SIG-M5 treated with dmso at 0.1 percent for 504 hours (cell line): ENCODE data around the gene MASP1.

ENCODE experiments used
- DNase-seq: peaks from one replicate; lab custom pipeline; 2025; ENCODE audit not compliant: unreplicated experiment; lab: John Stamatoyannopoulos, UW

MASP1 gene

DNA sequence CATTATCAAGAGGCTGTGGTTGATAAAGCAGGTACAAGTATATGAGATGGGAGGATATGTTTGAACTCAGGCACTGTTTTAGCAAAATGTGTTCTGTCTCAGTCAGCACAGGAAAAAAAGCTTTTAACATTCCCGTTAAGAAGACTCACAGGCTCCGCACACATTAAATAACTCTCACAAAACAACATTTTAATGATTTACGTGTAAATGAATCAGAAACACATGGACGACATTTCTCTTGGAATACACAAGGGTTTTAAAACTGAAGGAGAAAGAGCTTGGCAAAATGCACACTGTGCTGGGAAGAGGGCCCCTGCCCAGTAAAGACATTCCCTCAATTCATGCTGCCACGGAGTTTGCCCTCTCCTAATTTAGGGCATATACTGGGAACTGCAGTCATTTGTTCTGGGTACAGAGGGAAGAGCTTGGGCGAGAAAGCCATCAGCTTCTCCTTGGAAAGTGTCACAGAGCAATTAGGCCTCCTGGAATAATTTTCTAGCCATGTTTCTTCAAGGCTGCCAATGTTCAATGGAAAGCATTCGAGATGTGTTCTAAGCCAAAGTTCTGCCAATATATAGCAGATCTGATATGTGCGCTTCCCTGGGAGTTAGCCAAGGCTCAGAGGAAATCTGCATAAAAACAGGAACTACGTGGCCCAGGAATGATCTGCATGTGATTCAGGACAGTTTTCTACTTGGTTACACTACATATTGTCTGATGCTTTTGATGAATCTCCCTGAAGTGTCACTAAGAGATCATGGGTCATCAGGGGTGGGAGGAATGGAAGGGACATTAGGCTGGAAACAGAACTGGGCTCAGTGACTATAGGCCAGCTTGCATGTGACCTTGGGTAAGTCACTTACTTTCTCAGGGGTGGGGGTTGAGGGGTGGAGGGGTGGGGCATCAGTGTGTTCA is 2.2 kb upstream of the MASP1 start:
- DNase-seq: no peak

DNA sequence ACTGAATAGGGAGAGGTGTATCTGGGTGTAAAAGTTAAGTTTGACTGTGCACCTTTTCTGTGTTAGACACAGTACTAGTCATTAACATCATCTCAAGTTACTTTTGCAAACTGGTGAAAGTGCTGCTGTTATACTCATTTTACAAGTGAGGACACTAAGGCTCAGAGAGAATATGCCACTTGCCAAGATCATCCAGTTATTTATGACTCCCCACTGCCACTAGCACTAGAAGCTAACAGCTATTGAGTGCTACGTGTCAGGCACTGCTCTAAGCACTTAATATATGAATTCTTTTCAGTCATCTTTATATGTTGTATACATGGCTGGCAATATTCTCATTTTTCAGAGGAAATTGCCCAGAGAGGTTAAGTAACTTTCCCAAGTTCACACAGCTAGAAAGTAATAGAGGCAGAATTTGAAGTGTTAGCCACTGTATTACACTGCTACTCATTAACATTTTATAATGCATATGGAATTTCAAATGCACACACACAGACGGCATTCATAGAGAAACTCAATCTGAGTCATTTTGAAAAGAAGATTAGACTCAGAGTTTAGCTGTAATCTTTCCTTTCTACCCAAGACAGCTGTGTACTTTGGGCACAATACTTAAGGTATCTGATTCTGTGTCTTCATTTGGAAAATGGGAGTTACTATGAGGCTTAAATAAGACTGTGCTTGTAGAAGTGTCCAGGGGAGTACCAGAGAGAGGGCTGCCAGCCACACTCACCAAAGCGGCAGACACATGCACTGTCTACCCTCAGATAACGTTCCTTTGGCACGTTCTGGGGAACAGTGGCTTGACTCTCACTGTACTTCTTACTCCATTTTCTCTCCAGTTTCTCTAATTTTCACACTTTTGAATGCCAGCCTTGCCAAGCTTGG is 1.3 kb upstream of the MASP1 start:
- DNase-seq: no peak

DNA sequence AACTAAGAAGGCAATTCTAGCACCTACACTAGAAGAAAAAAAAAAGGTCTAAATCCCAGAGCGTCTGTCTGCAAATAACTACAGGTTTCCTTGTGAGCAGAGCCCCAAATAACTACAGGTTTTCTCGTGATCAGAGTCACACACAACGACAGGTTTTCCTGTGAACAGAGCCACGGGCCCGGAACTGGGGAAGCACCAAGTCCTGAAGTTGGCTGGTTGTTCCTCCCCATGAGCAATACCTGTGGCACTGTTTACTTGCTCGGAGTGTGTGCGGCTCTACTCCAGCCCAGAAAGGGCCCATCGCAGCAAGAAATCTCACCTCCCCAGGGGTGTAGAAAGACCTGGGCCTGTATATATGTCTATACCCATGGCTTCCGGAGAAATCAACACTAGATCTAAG is 644 bp upstream of the MASP1 start:
- no peak for DNase-seq

DNA sequence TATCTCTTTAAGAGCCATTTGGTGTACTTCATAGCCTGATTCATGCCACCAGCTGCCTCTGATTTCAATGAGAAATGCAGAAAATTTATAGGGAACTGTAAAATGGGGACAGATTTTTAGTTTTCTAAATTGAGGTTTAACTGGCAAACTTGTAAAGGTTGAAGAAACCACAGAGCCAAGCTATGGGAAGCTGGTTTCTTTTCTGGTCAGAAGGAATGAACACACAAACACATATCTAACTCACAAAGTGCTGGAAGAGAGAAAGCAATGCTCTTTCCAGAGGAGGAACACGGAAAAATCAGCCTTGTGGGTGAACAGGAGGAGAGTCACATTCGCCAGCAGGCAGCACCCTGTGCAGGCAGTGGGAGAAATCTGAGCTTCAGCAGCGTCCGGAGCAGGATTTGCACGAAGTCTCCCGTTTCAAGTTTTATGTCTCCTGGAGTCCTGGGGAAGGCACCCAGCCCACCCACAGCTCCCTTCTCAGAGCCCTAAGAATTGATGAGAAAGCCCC is 481 bp downstream of the MASP1 start:
- no peak for DNase-seq

DNA sequence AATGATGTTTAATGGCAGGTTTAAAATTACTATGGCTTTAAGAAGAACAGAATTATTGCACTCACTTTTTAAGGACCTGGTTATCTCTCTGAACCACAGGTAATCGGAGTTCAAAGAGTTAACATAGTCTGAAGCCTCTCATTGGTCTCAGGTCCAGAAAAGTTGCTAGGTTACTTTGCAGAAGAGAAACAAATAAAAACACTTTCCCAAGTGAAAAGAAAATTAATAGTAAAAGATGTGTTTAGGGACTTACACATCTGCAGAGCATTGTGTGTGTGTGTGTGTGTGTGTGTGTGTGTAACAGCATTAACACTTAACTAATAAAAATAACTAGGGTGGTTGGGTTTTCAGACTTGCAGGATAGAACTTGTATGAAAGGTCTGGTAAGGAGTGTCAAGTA is 1.0 kb downstream of the MASP1 start:
- no peak for DNase-seq

DNA sequence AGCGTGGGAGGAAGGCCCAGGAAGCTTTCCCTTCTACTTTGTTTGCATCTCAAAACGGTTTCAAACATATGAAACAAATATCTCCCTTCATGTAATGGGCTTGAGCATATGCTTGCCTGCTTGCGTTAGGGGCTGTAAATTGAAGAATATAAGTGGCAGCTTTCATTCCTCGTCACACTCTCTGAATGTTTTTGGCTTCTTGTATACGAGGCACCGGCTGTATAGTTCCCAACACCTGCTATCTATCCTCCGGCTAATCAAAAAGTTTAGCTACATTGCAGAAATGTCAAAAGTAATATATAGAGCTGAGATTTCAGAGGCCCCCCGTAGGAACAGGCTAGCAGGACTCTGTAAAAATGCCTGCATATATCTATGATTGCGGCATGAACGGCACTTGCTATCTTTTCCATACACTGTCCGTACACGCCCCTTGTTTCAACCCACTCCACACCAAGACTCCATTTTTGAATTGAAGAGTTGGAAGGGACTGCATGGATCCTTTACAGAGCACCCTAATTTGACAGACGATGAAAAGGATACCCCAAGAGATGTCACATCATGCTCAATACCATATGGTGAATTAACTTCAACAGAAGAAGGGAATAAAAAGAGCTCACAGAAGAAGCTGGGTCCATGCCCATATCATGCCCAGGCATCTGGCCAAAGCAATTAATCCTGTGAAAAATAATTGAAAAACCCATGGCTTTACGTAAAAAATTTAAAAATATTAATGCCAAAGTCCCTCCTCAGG is 2.5 kb downstream of the MASP1 start:
- no peak for DNase-seq

DNA sequence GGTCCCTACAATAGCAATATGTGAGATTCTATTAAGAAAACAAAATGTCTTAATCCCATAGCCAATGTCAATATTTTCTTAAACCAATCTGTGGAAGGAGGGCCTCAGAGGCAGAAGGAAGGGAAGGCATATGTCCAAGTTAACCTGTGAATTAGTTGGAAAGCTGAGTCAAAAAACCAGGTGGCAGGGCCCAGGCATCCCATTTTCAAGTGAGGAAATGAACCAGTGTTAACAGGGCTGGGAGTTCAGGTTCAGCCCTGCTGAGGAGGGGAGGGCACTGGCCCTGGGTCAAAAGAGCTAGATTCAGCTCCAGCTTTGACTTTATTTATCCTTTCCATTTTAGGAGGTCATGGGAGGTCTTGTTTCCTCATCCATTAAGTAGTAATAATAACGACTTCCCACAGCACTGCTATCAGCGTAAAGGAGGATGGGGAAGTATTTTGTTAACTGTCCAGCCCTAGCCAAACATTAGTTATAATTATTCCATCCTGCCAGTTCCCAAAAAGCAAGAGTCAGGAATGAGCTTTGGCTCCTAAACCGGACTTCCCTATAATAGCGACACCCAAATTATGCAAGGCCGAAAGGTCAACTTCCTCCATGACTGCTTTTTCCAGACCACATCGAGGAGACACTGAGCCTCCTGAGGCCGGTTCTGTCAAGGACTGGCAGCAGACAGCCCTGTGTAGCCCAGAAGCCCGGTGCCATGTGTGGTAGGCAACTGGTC is 3.2 kb downstream of the MASP1 start:
- DNase-seq: no peak

DNA sequence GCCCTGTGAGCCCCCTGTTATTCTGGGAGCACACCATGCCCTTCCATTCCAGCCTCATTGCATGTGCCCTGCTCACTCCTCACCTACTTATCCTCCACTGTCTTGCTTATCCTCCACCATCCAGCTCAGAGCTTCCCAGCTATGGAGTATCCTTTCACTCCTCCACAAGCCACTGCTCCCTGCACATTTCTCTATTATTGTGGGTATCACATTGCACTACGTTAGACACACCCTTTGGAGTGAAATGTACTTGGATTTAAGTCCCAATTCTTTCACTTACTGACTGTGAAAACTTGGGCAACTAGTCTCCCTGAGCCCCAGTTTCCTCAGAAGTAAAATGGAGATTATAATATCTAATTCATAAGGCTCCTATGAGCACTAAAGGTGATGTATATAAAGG is 4.3 kb downstream of the MASP1 start:
- no peak for DNase-seq

DNA sequence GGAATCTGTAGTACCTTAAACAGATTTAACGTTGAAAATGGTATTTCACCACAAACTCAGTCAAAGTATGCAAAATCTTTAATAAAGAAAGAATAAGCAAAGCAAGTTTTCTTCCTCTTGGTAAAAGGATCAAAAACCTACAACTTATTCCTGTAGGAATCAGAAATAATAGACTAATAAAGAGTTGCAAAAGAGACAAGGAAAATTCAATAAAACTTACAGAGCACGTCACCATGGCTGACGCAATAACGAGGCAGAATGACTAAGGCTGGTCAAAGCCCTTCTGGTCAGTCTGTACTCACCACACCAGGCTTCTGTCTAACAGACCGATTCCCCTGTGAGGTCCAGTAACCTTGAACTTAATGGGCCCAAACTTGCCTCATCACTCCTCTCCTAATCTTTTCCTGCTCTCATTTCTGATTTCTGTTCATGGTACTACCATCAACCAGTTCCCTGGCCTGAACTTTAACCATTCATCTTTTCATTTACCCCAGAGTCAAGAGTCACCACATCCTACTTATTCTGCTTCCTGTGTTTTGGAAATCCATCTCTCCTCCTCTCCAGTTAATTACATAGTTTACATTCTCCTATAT is 5.0 kb downstream of the MASP1 start:
- DNase-seq: no peak

DNA sequence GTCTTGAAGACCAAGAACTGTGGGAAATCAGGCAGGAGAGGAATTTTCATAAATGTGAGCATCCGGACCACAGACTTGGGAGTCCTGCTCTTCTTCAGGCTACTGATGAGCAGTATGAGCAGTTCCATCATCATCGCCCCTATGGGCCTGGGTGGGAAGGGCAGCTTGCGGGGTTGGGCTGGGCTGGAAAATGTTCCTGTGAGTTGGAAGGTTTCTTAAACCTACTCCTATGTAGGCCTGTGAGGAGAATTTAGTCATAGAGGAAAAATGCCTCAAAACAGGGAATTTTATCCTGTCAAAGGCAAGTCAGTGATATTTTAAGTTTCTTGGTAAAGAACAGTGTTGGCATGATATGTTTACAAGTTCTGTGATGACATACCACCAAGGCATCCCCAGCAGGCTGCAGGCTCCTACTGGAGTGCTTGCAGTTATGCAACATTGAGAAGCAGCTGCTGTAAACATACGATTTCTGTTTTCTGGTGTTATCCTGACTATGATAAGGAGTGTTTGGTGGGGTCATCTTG is 10.3 kb downstream of the MASP1 start:
- no peak for DNase-seq

DNA sequence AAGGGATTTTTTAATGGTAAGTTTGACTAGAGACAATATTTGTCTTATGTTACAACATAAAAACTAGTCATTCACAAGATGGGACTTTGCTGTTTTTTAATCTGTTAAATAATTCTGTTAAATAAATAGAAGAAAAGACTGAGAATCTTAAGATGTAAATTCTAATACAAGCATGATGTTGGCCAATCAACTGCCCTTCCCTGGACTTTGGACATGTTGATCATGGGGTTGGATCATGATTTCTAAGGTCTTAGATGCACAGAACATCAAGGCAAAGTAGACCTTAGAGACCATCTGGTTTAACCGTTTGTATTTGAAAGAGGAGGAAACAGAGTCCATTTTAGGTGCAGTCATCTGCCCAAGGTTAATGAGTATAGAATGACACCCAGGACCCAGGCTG is 10.9 kb downstream of the MASP1 start:
- no peak for DNase-seq

DNA sequence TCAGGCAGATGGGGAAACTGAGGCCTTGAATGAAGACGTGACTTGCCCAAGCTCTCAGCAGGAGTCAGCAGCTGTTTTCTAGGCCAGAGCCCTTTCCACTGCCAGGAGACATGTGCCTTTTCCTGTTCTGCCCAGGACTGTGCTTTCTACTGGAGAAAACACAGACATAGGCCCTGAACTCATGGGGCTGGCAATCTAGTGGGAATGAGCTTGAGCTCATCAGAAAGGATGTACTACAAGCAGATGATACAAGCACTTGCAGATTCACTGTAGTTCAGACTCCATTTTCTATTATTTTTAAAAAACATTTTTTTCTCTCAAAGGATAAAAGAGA is 14.4 kb downstream of the MASP1 start:
- no peak for DNase-seq

DNA sequence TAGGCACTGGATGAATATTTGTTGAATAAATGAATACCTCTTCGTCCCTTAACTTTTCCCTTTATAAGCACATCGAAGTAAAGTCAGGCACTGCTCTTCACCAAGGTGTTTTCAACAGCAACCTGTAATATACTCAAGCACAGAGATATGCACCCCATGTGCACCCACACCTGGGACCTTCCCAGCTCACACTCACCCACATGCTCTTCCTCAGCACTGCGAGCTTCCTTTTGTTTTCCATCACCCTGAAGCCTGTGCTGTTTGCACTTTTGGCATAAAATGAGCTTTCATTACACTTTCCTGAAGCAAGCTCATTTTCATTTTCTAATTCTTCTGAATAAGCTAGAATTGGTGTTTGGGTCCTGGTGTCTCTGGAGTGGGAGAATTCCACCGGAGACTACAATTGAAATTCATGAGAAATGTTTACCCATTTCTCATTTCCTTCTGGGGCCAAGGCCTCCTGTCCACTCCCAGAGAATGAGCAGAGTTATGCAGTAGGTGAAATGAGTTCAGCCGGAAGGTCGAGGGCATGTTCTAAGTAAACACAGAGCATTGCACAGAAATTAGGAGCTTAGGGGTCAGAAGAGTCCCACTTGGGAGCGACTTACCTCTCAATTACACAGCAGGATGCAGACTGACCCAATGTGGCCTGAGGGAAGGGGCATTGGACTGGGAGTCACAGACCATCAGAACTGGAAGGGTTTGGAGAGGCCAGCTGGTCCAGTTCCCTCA is 15.0 kb downstream of the MASP1 start:
- DNase-seq: no peak

DNA sequence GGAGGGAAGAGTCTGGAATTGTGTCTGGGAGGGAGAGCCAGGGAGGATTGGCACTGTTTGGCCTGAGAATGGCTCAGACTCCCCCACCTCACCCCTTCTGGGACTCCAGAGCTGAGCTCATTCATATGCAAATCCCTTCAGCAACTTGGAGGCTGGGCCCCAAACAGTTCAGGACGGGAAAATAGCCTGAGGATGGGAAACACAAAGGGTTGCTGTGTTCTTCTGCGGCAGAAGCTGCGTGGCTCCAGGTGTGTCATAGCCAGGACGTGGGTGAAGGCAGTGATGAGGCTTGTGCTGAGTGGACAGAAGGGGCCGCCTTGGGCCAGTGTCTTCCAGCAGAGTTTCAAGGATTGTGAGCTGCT is 16.6 kb downstream of the MASP1 start:
- no peak for DNase-seq

DNA sequence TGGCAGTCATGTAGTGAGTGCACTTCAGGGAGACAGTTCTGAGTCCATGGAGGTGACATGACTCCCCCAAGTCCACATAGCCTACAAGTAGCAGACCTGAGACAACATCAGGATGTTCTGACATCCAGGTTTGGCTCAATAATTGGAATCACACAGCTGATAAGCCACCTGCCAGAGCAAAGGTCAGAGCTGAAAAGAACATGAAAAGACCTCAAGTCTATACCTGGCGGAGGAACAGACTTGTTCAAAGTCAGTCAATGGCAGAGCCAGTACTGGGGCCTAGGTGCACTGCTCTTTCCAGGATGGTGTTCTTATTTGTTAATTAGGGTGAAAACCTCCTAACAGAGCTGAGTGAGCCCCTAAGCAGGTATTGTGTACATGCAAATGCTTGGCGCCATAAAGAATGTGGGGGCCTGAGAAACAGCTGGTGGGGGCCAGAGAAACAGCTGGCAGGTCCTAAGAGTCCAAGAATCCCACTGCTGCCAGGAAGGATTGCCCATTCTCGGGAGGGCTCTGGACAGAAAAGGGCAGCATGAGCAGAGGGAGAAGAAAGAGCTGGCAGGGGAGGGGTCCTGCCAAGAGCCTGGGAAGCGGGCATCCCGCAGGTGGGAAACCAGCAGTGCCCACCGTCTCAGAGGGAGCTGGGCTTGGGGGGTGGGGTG is 17.1 kb downstream of the MASP1 start:
- DNase-seq: no peak

DNA sequence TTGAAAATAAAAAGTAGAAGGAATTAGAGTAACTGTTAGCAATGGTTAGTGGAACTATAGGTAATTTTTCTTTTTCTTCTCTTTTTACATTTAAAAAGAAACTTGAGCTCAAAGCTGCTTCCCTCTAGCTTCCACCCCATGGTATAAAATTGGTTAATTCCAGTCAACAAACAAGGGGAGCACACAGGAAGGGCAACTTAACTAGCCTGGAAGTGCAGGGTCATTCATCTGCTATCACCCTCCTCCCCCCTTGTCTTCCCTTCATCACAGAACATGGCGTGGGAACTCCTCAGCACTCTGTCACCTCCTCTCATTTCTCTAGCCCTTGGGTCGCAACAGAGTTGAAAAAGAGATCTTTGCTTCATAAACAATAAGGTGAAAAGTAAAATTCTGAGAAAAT is 20.0 kb downstream of the MASP1 start:
- DNase-seq: no peak

DNA sequence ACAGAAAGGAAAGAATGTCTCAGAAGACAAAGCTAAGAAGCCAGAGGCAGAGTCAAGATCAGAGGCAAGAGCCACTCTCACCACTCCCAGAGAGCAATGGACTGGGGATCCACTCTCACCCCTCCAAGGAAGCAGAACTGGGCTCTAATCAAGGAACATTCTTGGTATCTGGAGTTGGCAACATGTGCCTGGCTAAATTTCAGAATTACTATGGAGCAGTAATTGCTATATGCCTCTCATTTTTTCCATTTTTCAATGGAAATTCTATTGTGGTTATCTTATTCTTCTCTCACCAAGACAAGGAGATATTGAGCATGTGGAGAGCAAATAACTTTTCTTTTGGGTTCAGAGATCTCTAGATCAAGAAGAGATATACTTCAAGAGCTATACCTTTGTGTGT is 22.1 kb downstream of the MASP1 start:
- no peak for DNase-seq

DNA sequence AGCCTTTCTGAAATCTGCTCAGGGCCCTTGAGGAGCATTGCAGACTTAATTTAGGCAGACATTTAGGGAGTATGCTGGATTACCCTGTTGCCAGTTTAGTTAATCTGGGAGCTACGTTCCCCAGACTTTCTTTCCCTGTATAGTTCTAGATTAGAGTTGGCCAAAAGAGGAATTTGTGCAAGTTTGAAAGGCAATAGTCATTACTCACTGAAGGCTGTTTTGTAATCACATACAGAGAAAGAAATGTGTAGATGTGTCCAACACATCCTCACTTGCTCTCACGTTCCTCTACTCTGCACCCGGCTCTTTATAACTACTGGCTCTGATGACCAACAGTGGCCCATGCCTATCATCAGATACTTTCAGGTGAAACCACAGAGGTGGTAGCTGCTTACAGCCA is 24.2 kb downstream of the MASP1 start:
- DNase-seq: no peak

DNA sequence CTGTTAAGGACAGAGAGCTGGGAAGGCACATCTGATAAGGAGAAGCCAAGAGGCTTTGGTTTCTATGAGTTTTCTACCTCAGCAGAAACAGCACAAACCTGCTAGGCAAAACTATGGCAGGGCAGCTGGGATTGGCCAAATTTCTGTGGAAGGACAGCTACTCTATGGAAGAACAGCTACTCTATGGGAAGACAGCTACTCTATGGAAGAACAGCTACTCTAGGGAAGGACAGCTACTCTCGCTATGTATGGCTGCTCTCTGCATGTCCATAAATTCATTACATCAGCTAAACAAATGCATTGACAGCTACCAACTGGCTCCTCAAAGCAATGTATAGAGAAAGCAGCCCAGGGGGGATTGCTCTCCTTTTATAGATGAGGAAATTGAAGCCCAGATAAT is 24.8 kb downstream of the MASP1 start:
- no peak for DNase-seq
